ENCODE results near the gene METTL26.

The METTL26 gene

GRCh38 chr16:636206-637080 is at the start of gene METTL26:
Gene METTL26 (minus strand): TSS chr16:636305. CDS start chr16:636290, 15 bp downstream.
- H3K9me3 Mint-ChIP-seq = no peaks in the 10 kb centered on the region
- H3K4me1 Mint-ChIP-seq (ENCODE audit: low read depth) = peaks cover 10% of the 10 kb centered on the region

GRCh38 chr16:684961-685696 is 49.0 kb upstream of the METTL26 start:
- Mint-ChIP-seq H3K27me3 (ENCODE audit: low read depth) (no peaks in the 10 kb centered on the region), H3K4me3 (no peak overlapping the region), H3K36me3 (ENCODE audit: low read depth) (peaks cover 10% of the 10 kb centered on the region), H3K9me3 (no peaks in the 10 kb centered on the region), H3K27ac (no peak overlapping the region), H3K4me1 (ENCODE audit: low read depth) (peaks cover 13% of the 10 kb centered on the region)

More at GRCh38 chr16:636206-637080, at the start of gene METTL26:
- H3K27me3 Mint-ChIP-seq (ENCODE audit: low read depth) = peaks cover 5% of the 10 kb centered on the region
- H3K36me3 Mint-ChIP-seq (ENCODE audit: low read depth) = no peaks in the 10 kb centered on the region
- H3K4me3 Mint-ChIP-seq = peak within 1 kb of the TSS; percentile 84
- H3K27ac Mint-ChIP-seq = peak within 1 kb of the TSS; percentile 94

- Mint-ChIP-seq H3K4me1 (ENCODE audit: low read depth) (peaks cover 11% of the 10 kb centered on the region), H3K4me3 (peak within 1 kb of the TSS; percentile 71), H3K9me3 (no peaks in the 10 kb centered on the region), H3K27me3 (ENCODE audit: low read depth) (no peaks in the 10 kb centered on the region), H3K27ac (peak within 1 kb of the TSS; percentile 36), H3K36me3 (ENCODE audit: low read depth) (peaks cover 10% of the 10 kb centered on the region)
Observed at GRCh38 chr16:684071-684794, 48.1 kb upstream of the METTL26 start, which contains the start of gene JMJD8. Gene JMJD8 (minus strand): TSS chr16:684334. CDS start chr16:684319, 15 bp downstream.

GRCh38 chr16:683396-684070 is 47.4 kb upstream of the METTL26 start:
- H3K27ac Mint-ChIP-seq = no peak overlapping the region
- H3K4me1 Mint-ChIP-seq (ENCODE audit: low read depth) = peaks cover 13% of the 10 kb centered on the region
- no peaks in the 10 kb centered on the region for H3K9me3 Mint-ChIP-seq
- no peaks in the 10 kb centered on the region for H3K27me3 Mint-ChIP-seq (ENCODE audit: low read depth)
- peak overlapping the region; percentile 71 for H3K4me3 Mint-ChIP-seq
- peaks cover 10% of the 10 kb centered on the region for H3K36me3 Mint-ChIP-seq (ENCODE audit: low read depth)

GRCh38 chr16:682493-683395 is 46.6 kb upstream of the METTL26 start:
- peaks cover 13% of the 10 kb centered on the region for H3K4me1 Mint-ChIP-seq (ENCODE audit: low read depth)
- H3K27ac Mint-ChIP-seq = peak overlapping the region; percentile 55

GRCh38 chr16:681746-682427 is 45.8 kb upstream of the METTL26 start:
- Mint-ChIP-seq H3K4me3 (peak overlapping the region; percentile 71), H3K4me1 (ENCODE audit: low read depth) (peaks cover 13% of the 10 kb centered on the region), H3K36me3 (ENCODE audit: low read depth) (peaks cover 10% of the 10 kb centered on the region), H3K27me3 (ENCODE audit: low read depth) (no peaks in the 10 kb centered on the region), H3K27ac (peak overlapping the region; percentile 55), H3K9me3 (no peaks in the 10 kb centered on the region)

More at GRCh38 chr16:682493-683395, 46.6 kb upstream of the METTL26 start:
- Mint-ChIP-seq H3K9me3 (no peaks in the 10 kb centered on the region), H3K4me3 (peak overlapping the region; percentile 71), H3K36me3 (ENCODE audit: low read depth) (peaks cover 10% of the 10 kb centered on the region), H3K27me3 (ENCODE audit: low read depth) (no peaks in the 10 kb centered on the region)

- H3K27ac Mint-ChIP-seq = no peak overlapping the region
- H3K36me3 Mint-ChIP-seq (ENCODE audit: low read depth) = peaks cover 9% of the 10 kb centered on the region
- peak overlapping the region; percentile 73 for H3K4me3 Mint-ChIP-seq
Observed at GRCh38 chr16:680967-681745, 45.1 kb upstream of the METTL26 start.

GRCh38 chr16:680625-680945 is 44.5 kb upstream of the METTL26 start:
- Mint-ChIP-seq H3K36me3 (ENCODE audit: low read depth) (peaks cover 8% of the 10 kb centered on the region), H3K4me1 (ENCODE audit: low read depth) (peaks cover 13% of the 10 kb centered on the region), H3K4me3 (peak overlapping the region; percentile 82), H3K27ac (no peak overlapping the region), H3K9me3 (no peaks in the 10 kb centered on the region), H3K27me3 (ENCODE audit: low read depth) (no peaks in the 10 kb centered on the region)

More at GRCh38 chr16:680967-681745, 45.1 kb upstream of the METTL26 start:
- no peaks in the 10 kb centered on the region for H3K9me3 Mint-ChIP-seq
- H3K27me3 Mint-ChIP-seq (ENCODE audit: low read depth) = no peaks in the 10 kb centered on the region
- H3K4me1 Mint-ChIP-seq (ENCODE audit: low read depth) = peaks cover 13% of the 10 kb centered on the region

- Mint-ChIP-seq H3K36me3 (ENCODE audit: low read depth) (peaks cover 8% of the 10 kb centered on the region), H3K4me3 (peak within 1 kb of the TSS; percentile 82), H3K4me1 (ENCODE audit: low read depth) (peaks cover 13% of the 10 kb centered on the region), H3K9me3 (no peaks in the 10 kb centered on the region), H3K27ac (peak within 1 kb of the TSS; percentile 79), H3K27me3 (ENCODE audit: low read depth) (no peaks in the 10 kb centered on the region)
Observed at GRCh38 chr16:679814-680624, 43.9 kb upstream of the METTL26 start, which contains the start of gene STUB1. Gene STUB1 (plus strand): TSS chr16:680410. CDS start chr16:680526, 116 bp downstream.

- Mint-ChIP-seq H3K27ac (peak overlapping the region; percentile 57), H3K4me3 (peak overlapping the region; percentile 79), H3K9me3 (no peaks in the 10 kb centered on the region), H3K4me1 (ENCODE audit: low read depth) (peaks cover 13% of the 10 kb centered on the region), H3K27me3 (ENCODE audit: low read depth) (no peaks in the 10 kb centered on the region), H3K36me3 (ENCODE audit: low read depth) (peaks cover 8% of the 10 kb centered on the region)
Observed at GRCh38 chr16:678858-679813, 43.0 kb upstream of the METTL26 start.
